A673 (cell line): ENCODE measurements around the gene CUX1. TPM values are rescaled to one million over a fixed set of nuclear protein-coding genes. Genes with fewer than 3 reads are reported as not detected.

ENCODE experiments used
- BruUV-seq: library from RNA; stranded (reverse); fragments of 400-500 nt; replicated peaks from 2 replicates; lab custom pipeline; 2021; lab: Mats Ljungman, UMichigan
- CTCF ChIA-PET: fragments of 300-600 bp; sonication (Branson Sonifier 250); formaldehyde crosslinking; loops from one replicate; lab custom pipeline; 2022; ENCODE audit warnings: antibody characterized with exemption; lab: Charles Lee
- POLR2A ChIA-PET: fragments of 300-600 bp; sonication (Branson Sonifier 250); formaldehyde crosslinking; loops from one replicate; lab custom pipeline; 2022; ENCODE audit warnings: antibody characterized with exemption; ENCODE audit not compliant: low non-redundant PET; lab: Charles Lee
- DNase-seq: peaks from one replicate; pipeline ENCODE4 v3.0.0-alpha.2; 2015; ENCODE audit warnings: low spot score
- H3K27ac ChIP-seq: fragments of 200-600 bp; sonication (generic); 2 replicates; pipeline ENCODE4 v1.5.1; 2016; ENCODE audit warnings: mixed run types, low read depth, mild to moderate bottlenecking, mixed read lengths, antibody characterized with exemption, low read length; ENCODE audit not compliant: poor library complexity, severe bottlenecking
- H3K27me3 ChIP-seq: fragments of 200-600 bp; sonication (generic); replicated peaks from 2 replicates; pipeline ENCODE4 v1.6.1; 2017; ENCODE audit warnings: mixed run types, low read depth, mild to moderate bottlenecking, mixed read lengths, antibody characterized with exemption, low read length; ENCODE audit not compliant: insufficient read depth, poor library complexity
- H3K36me3 ChIP-seq: fragments of 200-600 bp; sonication (generic); 2 replicates; pipeline ENCODE4 v1.6.1; 2016; ENCODE audit warnings: mixed run types, mild to moderate bottlenecking, mixed read lengths, antibody characterized with exemption, low read length; ENCODE audit not compliant: insufficient read depth, poor library complexity, severe bottlenecking
- H3K4me1 ChIP-seq: fragments of 200-600 bp; sonication (generic); 2 replicates; pipeline ENCODE4 v1.6.1; 2017; ENCODE audit warnings: mixed run types, mild to moderate bottlenecking, mixed read lengths, antibody characterized with exemption, low read length; ENCODE audit not compliant: insufficient read depth, poor library complexity, severe bottlenecking
- H3K4me3 ChIP-seq: fragments of 200-600 bp; sonication (generic); 2 replicates; pipeline ENCODE4 v1.5.1; 2016; ENCODE audit warnings: low read depth, mixed run types, mild to moderate bottlenecking, mixed read lengths, low read length; ENCODE audit not compliant: poor library complexity, severe bottlenecking
- H3K9me3 ChIP-seq: fragments of 200-600 bp; sonication (generic); 2 replicates; pipeline ENCODE4 v1.6.1; 2016; ENCODE audit warnings: mixed run types, low read depth, mild to moderate bottlenecking, mixed read lengths, antibody characterized with exemption, low read length; ENCODE audit not compliant: poor library complexity, severe bottlenecking
- EZH2 ChIP-seq: fragments of 200-600 bp; sonication (generic); IDR thresholded peaks from 2 replicates; pipeline ENCODE4 v1.6.1; 2017; ENCODE audit warnings: borderline replicate concordance, low read depth, mild to moderate bottlenecking, mixed read lengths, antibody characterized with exemption, low read length; ENCODE audit not compliant: poor library complexity, severe bottlenecking
- intact Hi-C: fragments of 100-400 bp; cut with micrococcal nuclease; formaldehyde crosslinking; loops from one replicate; pipeline ENCODE4 v1.10.0; 2022; ENCODE audit not compliant: unreplicated experiment
- total RNA-seq: library from RNA; stranded (reverse); gene quantifications from 2 replicates; pipeline ENCODE4 v1.2.3, GENCODE V29; 2021
- TF ChIP-seq, protein P1 (sequence below): fragments of 300-800, 200-600 bp; sonication (generic); conservative IDR thresholded peaks from 2 replicates; pipeline ENCODE4 v1.5.1; 2017; ENCODE audit warnings: low read depth, mild to moderate bottlenecking, antibody characterized with exemption, low read length, moderate library complexity, mixed read lengths

The CUX1 gene
- total RNA-seq, 1 experiment from 2014 or later, result 49.4 TPM

DNA sequence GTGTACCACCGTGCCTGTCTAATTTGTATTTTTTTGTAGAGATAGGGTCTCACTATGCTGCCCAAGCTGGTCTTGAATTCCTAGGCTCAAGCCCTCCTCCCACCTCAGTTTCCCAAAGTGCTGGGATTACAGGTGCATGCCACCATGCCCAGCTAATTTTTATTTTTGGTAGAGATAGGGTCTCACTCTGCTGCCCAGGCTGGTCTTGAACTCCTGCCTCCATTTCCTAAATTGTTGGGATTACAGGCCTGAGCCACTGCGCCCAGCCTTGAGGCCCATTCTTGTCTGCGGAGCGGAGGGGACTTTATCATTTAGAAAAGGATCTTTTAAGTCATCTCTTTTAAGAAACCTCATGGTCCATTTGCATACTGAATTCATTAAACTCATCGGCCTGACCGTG lies 247.8 kb downstream of the CUX1 start:
- ChIA-PET POLR2A (no interaction called here), CTCF (no interaction called here)
- intact Hi-C loops, result no loop called here
- Histone ChIP-seq H3K4me1 (no peaks in the 10 kb centered on the region), H3K4me3 (no peak overlapping the region), H3K27ac (no peak overlapping the region), H3K27me3 (no peaks in the 10 kb centered on the region), H3K9me3 (no peaks in the 10 kb centered on the region), H3K36me3 (no peaks in the 10 kb centered on the region)
- no peak for DNase-seq
- TF ChIP-seq, protein P1, sequence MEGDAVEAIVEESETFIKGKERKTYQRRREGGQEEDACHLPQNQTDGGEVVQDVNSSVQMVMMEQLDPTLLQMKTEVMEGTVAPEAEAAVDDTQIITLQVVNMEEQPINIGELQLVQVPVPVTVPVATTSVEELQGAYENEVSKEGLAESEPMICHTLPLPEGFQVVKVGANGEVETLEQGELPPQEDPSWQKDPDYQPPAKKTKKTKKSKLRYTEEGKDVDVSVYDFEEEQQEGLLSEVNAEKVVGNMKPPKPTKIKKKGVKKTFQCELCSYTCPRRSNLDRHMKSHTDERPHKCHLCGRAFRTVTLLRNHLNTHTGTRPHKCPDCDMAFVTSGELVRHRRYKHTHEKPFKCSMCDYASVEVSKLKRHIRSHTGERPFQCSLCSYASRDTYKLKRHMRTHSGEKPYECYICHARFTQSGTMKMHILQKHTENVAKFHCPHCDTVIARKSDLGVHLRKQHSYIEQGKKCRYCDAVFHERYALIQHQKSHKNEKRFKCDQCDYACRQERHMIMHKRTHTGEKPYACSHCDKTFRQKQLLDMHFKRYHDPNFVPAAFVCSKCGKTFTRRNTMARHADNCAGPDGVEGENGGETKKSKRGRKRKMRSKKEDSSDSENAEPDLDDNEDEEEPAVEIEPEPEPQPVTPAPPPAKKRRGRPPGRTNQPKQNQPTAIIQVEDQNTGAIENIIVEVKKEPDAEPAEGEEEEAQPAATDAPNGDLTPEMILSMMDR, result no peak
- no peak for TF ChIP-seq EZH2
- no TSS peak for BruUV-seq

DNA sequence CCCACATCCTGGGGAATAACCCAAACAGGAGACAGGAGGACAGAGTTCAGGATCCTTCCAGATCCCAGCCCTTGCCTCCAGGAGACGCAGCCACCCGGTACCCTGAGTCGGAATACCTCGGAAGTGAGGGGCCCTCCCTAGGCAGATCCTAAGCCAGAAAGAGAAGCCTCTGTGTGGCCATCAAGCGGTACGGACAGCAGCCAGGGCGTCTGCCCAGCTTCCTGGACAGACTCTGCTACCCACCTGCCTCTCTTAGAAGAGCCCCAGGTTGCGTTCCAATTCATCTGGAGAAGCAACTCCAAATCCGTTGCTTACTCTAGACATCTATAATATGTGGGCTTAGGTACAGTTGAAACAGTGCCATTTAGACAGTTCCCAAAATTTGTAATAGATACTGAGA lies 249.1 kb downstream of the CUX1 start:
- no peaks in the 10 kb centered on the region for H3K36me3 ChIP-seq
- H3K4me1 ChIP-seq, result no peaks in the 10 kb centered on the region
- DNase-seq, result no peak
- H3K4me3 ChIP-seq, result no peak overlapping the region
- ChIA-PET CTCF (no interaction called here), POLR2A (no interaction called here)
- intact Hi-C loops, result no loop called here
- no peaks in the 10 kb centered on the region for H3K9me3 ChIP-seq
- no TSS peak for BruUV-seq
- TF ChIP-seq, protein P1, result no peak
- TF ChIP-seq EZH2, result no peak
- no peaks in the 10 kb centered on the region for H3K27me3 ChIP-seq
- no peak overlapping the region for H3K27ac ChIP-seq

DNA sequence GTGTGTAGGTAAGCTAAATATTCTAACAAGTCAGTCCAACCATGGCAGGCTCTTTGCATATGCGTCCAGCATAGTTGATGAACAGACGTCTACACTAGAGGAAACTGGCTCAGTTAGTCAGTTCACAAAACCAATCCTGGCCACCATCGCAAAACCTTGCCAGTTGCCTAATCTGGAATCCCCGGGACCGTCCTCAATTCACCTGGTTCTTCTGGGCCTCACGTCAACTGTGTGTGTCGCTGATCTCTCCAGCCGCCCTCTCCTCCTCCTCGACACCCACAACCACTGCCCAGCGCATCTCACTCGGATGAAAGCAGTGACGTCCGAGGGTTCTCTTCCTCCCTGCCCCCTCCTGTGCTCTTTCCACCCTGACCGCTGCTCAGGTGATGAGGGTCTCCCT lies 251.4 kb downstream of the CUX1 start:
- H3K36me3 ChIP-seq, result no peaks in the 10 kb centered on the region
- H3K27ac ChIP-seq, result no peak overlapping the region
- no peak for DNase-seq
- H3K4me3 ChIP-seq, result no peak overlapping the region
- intact Hi-C loops, result no loop called here
- no peak for TF ChIP-seq EZH2
- TF ChIP-seq, protein P1, result no peak
- CTCF ChIA-PET, result no interaction called here
- POLR2A ChIA-PET, result no interaction called here
- H3K4me1 ChIP-seq, result no peaks in the 10 kb centered on the region
- no peaks in the 10 kb centered on the region for H3K9me3 ChIP-seq
- no peaks in the 10 kb centered on the region for H3K27me3 ChIP-seq
- no TSS peak for BruUV-seq
